Stomach smooth muscle (tissue), 2 donors: ENCODE measurements around the gene NDUFAF7.
"Not testable (repeated sequence)": the region's sequence is repeated elsewhere in the genome, so short reads cannot be mapped to it uniquely, and the experiment has no call there.

ENCODE experiments used
- H3K27ac ChIP-seq: one replicate; pipeline ENCODE4 v1.7.0; 2013; ENCODE audit warnings: mild to moderate bottlenecking, low read length, inconsistent platforms
- H3K27me3 ChIP-seq, 2 donors: one replicate each; pipeline ENCODE4 v1.7.0; 2013; ENCODE audit warnings: low read length in 2 of 2; ENCODE audit not compliant: insufficient read depth in 2 of 2, control insufficient read depth in 1 of 2
- H3K36me3 ChIP-seq, 2 donors: one replicate each; pipeline ENCODE4 v1.7.0; 2013; ENCODE audit warnings: low read length in 2 of 2; ENCODE audit not compliant: control insufficient read depth in 2 of 2, insufficient read depth in 2 of 2
- H3K4me1 ChIP-seq: one replicate; pipeline ENCODE4 v1.7.0; 2013; ENCODE audit warnings: low read length; ENCODE audit not compliant: control insufficient read depth, insufficient read depth
- H3K4me3 ChIP-seq, 2 donors: one replicate each; pipeline ENCODE4 v1.7.0; 2013; ENCODE audit warnings: low read length in 2 of 2
- H3K9ac ChIP-seq, 2 donors: one replicate each; pipeline ENCODE4 v1.7.0; 2013; ENCODE audit warnings: low read length in 2 of 2, mild to moderate bottlenecking in 1 of 2
- H3K9me3 ChIP-seq, 2 donors: one replicate each; pipeline ENCODE4 v1.7.0; 2013; ENCODE audit warnings: low read length in 2 of 2; ENCODE audit not compliant: control insufficient read depth in 2 of 2
- donor health status: healthy.
- donor health status: Pancreatic carcinoma.

The NDUFAF7 gene

GRCh38 chr2:37196320-37197195, 34.9 kb upstream of the NDUFAF7 start, which contains the start of gene CEBPZOS:
TSS of gene CEBPZOS (plus strand) at chr2:37196496. CDS start at chr2:37199705, 3,209 bp downstream.
- Histone ChIP-seq H3K36me3 (peaks cover 3 to 7% of the 10 kb centered on the region in 2 donors), H3K27ac (peak within 1 kb of the TSS; percentile 82), H3K4me1 (peaks cover 14% of the 10 kb centered on the region), H3K9ac (peak within 1 kb of the TSS; percentile 52 to 93), H3K9me3 (no peaks in the 10 kb centered on the region), H3K4me3 (peak within 1 kb of the TSS; percentile 90 to 97), H3K27me3 (no peaks in the 10 kb centered on the region)

- Histone ChIP-seq H3K9ac (no peak overlapping the region), H3K27ac (no peak overlapping the region), H3K36me3 (peaks cover 9 to 20% of the 10 kb centered on the region in 2 donors), H3K9me3 (peaks cover 2% of the 10 kb centered on the region in 2 donors), H3K4me1 (peaks cover 14% of the 10 kb centered on the region), H3K27me3 (no peaks in the 10 kb centered on the region), H3K4me3 (no peak overlapping the region)
These were observed 32.8 kb upstream of the NDUFAF7 start for GRCh38 chr2:37198681-37199065.

GRCh38 chr2:37201208-37201607, 30.2 kb upstream of the NDUFAF7 start:
- H3K36me3 ChIP-seq, result peaks cover 18 to 33% of the 10 kb centered on the region in 2 donors
- no peaks in the 10 kb centered on the region for H3K27me3 ChIP-seq
- H3K4me3 ChIP-seq, result no peak overlapping the region
- no peak overlapping the region for H3K27ac ChIP-seq
- peaks cover 11% of the 10 kb centered on the region for H3K4me1 ChIP-seq
- peaks cover 3% of the 10 kb centered on the region in 2 donors for H3K9me3 ChIP-seq
- H3K9ac ChIP-seq, result no peak overlapping the region

DNA sequence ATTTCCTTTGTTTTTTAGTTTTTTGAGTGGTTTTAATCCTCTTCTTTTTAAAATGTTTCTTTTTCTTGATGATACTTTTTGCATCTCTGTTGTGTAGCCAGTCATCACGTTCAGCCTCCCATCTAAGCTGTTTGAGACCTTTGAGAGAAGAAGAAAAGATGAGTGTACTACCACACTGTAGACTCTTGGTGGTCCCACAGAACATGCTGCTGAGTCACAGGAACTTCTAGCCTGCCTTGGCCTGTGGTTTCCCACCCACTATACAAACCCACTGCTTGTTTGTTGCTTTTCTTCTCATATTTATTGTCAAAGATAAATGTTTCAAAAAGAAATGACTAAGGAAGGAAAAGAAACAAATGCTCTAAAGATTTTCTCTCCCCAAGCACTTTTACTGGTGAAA, 29.7 kb upstream of the NDUFAF7 start:
- no peak overlapping the region for H3K27ac ChIP-seq
- H3K4me3 ChIP-seq, result no peak overlapping the region
- peaks cover 11% of the 10 kb centered on the region for H3K4me1 ChIP-seq
- H3K9ac ChIP-seq, result no peak overlapping the region
- peaks cover 21 to 36% of the 10 kb centered on the region in 2 donors for H3K36me3 ChIP-seq
- no peaks in the 10 kb centered on the region for H3K27me3 ChIP-seq
- peaks cover 3% of the 10 kb centered on the region in 2 donors for H3K9me3 ChIP-seq

DNA sequence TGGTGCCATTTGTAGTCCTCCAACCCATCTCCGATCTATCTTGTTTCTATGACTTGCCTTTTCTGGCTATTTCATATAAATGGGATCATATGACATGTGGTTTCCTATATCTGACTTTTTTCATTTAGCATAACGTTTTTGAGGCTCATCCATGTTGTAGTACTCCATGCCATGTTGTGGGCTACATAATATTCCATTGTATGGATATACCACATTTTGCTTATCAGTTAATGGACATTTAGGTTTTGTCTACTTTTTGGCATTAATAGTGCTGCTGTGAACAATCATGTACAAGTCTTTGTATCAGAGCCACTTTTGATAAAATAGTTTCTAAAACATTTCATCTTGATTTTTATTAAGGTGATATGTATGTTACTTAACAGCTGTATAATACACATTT, 27.8 kb upstream of the NDUFAF7 start:
- Histone ChIP-seq H3K36me3 (peaks cover 24 to 42% of the 10 kb centered on the region in 2 donors), H3K9me3 (peaks cover 3% of the 10 kb centered on the region in 2 donors), H3K9ac (no peak overlapping the region), H3K4me3 (no peak overlapping the region), H3K27me3 (no peaks in the 10 kb centered on the region), H3K27ac (no peak overlapping the region), H3K4me1 (no peaks in the 10 kb centered on the region)

DNA sequence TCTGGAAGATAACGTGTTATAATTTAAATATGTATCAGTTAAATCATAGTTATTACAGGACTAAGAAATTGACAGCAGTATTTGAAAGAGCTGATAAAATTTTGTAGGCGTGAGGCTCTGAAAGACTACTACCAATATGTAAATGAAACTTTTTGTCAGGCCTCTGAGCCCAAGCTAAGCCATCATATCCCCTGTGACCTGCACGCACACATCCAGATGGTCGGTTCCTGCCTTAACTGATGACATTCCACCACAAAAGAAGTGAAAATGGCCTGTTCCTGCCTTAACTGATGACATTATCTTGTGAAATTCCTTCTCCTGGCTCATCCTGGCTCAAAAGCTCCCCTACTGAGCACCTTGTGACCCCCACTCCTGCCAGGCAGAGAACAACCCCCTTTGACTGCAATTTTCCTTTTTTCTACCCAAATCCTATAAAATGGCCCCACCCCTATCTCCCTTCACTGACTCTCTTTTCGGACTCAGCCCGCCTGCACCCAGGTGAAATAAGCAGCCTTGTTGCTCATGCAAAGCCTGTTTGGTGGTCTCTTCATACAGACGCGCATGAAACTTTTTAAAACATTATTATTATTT, 26.3 kb upstream of the NDUFAF7 start:
- not testable (repeated sequence) for H3K4me3 ChIP-seq, H3K27ac ChIP-seq, H3K27me3 ChIP-seq, H3K9me3 ChIP-seq, H3K9ac ChIP-seq, H3K4me1 ChIP-seq
- peaks cover 35 to 56% of the 10 kb centered on the region in 2 donors for H3K36me3 ChIP-seq

DNA sequence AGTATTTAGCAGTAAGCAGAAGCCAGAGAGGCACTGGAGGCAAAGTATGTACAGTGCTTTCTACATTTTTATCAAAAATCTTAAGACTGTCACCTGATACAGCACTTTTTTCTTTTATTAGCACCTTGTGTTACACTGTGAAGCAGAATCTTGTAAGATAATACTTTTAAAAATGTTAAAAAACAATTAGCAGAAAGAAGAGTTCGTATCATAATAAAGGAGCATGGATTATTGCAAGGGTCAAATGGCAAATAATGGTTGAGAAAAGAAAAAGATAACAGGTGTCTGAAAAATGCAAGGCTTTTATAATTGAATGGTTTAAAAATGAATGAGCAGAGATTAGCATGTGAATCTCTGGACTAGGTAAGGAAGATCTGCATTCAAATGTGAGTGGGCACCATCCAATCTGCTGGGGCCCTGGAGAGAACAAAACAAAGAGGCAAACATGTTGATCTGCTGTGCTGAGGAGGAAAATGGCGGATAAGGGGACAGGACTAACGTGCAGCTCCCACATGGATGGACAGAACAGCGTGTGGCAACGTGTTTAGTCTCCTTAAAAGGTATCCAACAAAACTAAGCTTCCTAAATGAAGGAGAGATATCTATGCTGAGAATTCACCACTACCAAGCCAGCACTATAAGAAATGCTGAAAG, 25.6 kb upstream of the NDUFAF7 start:
- Histone ChIP-seq H3K27me3 (no peaks in the 10 kb centered on the region), H3K27ac (no peak overlapping the region), H3K9ac (no peak overlapping the region), H3K4me3 (no peak overlapping the region), H3K4me1 (no peaks in the 10 kb centered on the region), H3K36me3 (peaks cover 38 to 58% of the 10 kb centered on the region in 2 donors), H3K9me3 (peaks cover 7 to 9% of the 10 kb centered on the region in 2 donors)

DNA sequence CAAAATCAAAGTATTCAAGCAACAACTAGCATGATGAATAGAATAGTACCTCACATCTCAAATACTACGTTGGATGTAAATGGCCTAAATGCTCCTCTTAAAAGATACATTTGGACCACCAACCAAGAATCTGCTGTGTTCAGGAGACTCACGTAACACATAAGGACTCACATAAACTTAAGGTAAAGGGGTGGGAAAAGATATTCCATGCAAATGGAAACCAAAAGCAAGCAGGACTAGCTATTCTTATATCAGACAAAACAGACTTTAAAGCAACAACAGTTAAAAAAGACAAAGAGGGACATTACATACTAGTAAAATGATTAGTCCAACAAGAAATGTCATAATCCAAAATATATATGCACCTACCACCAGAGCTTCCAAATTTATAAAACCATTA, 24.7 kb upstream of the NDUFAF7 start:
- H3K4me3 ChIP-seq, H3K27ac ChIP-seq, H3K9ac ChIP-seq, H3K27me3 ChIP-seq, H3K9me3 ChIP-seq, H3K4me1 ChIP-seq: not testable (repeated sequence)
- peaks cover 41 to 59% of the 10 kb centered on the region in 2 donors for H3K36me3 ChIP-seq

- H3K36me3 ChIP-seq, result peaks cover 29 to 41% of the 10 kb centered on the region in 2 donors
These were observed 20.2 kb upstream of the NDUFAF7 start for GRCh38 chr2:37211212-37211611.

GRCh38 chr2:37211939-37212338, 19.5 kb upstream of the NDUFAF7 start:
- Histone ChIP-seq H3K36me3 (peaks cover 28 to 37% of the 10 kb centered on the region in 2 donors), H3K9ac (no peak overlapping the region), H3K4me3 (no peak overlapping the region), H3K27ac (no peak overlapping the region), H3K9me3 (peaks cover 4 to 6% of the 10 kb centered on the region in 2 donors), H3K27me3 (no peaks in the 10 kb centered on the region), H3K4me1 (no peaks in the 10 kb centered on the region)

More at GRCh38 chr2:37211212-37211611, 20.2 kb upstream of the NDUFAF7 start:
- no peaks in the 10 kb centered on the region for H3K4me1 ChIP-seq
- no peak overlapping the region for H3K27ac ChIP-seq
- no peak overlapping the region for H3K9ac ChIP-seq
- H3K9me3 ChIP-seq, result peaks cover 4 to 6% of the 10 kb centered on the region in 2 donors
- H3K27me3 ChIP-seq, result no peaks in the 10 kb centered on the region
- H3K4me3 ChIP-seq, result no peak overlapping the region
